Measurements from ENCODE around the gene SELENOM.

SELENOM gene

DNA sequence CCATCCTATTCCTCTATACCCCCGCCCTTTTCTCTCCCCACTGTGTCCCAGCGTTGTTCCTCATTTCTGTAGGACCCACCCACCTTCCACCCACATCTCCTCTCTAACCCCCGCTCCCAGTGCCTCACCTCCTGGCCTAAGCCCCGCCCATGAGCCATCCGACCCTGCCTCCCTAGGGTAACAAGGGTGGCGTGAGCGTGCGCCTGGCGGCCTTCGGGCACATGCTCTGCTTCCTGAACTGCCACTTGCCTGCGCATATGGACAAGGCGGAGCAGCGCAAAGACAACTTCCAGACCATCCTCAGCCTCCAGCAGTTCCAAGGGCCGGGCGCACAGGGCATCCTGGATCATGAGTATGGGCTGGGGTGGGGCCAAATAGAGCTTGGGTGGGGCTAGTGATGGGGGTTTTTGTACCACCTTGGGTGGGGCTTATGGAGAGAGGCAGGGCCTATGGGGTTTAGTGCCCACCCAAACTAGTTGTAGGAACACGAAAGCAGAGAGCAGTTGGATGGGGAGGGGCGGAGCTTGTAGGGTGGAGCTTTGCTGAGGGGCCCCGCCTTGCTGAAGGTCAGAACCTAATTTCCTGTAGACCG is 19.9 kb upstream of the SELENOM start:
- in situ Hi-C loops (cut with HindIII; ENCODE audit: low sequenced_read_pairs) = no loop called here
- H3K4me3 ChIP-seq (ENCODE audit: low read depth, low read length) = no peak overlapping the region
- TF ChIP-seq CTCF (IDR thresholded peaks at IDR 0.05; ENCODE audit: low read depth, low read length) = no peak
- no peak for DNase-seq (ENCODE audit: low read depth, low spot score)

DNA sequence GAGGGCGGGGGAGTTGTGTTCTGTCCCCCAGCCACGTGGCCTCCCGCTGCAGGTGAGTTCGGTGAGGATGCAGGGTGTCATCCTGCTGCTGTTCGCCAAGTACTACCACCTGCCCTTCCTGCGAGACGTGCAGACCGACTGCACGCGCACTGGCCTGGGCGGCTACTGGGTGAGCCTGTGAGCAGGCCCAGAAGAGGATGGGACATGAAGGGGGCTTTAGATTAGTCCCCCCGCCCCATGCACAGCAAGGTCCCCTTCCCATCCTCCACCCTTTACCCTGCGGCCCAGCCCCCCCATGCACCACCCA is 19.5 kb upstream of the SELENOM start:
- H3K4me3 ChIP-seq (ENCODE audit: low read depth, low read length) = no peak overlapping the region
- in situ Hi-C loops (cut with HindIII; ENCODE audit: low sequenced_read_pairs) = no loop called here
- no peak for DNase-seq (ENCODE audit: low read depth, low spot score)
- no peak for TF ChIP-seq CTCF (IDR thresholded peaks at IDR 0.05; ENCODE audit: low read depth, low read length)

DNA sequence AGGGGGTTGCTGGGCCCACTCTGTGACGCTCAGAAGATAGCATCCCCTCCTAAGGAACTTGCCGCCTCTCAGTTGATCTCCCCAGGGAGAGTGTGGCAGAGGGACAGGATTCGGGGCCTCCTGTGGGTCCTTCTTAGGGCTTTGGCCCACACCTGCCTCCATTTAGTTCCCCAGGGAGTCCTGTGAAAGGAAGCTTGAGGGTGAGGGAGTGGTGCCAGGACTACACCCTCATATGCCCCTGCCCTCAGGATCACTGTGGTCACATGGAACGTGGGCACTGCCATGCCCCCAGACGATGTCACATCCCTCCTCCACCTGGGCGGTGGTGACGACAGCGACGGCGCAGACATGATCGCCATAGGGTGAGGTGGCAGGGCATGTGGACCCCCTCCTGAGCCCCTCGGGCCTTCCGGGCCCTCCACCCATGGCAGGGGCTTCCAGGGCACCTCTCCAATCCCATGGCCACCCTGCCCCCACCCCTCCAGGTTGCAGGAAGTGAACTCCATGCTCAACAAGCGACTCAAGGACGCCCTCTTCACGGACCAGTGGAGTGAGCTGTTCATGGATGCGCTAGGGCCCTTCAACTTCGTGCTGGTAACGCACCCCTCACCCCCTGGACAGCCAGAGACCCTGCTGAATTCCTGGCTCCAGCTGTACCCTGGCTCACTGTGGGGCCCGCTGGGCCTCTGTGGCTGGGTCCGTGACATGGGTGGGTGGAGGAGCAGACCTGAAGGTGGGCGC is 18.9 kb upstream of the SELENOM start:
- no peak overlapping the region for H3K4me3 ChIP-seq (ENCODE audit: low read depth, low read length)
- DNase-seq (ENCODE audit: low read depth, low spot score) = no peak
- no peak for TF ChIP-seq CTCF (IDR thresholded peaks at IDR 0.05; ENCODE audit: low read depth, low read length)
- in situ Hi-C loops (cut with HindIII; ENCODE audit: low sequenced_read_pairs) = no loop called here

- in situ Hi-C loops (cut with HindIII; ENCODE audit: low sequenced_read_pairs) = no loop called here
Measured at GRCh38 chr22:31125521-31126117, 18.3 kb upstream of the SELENOM start.

DNA sequence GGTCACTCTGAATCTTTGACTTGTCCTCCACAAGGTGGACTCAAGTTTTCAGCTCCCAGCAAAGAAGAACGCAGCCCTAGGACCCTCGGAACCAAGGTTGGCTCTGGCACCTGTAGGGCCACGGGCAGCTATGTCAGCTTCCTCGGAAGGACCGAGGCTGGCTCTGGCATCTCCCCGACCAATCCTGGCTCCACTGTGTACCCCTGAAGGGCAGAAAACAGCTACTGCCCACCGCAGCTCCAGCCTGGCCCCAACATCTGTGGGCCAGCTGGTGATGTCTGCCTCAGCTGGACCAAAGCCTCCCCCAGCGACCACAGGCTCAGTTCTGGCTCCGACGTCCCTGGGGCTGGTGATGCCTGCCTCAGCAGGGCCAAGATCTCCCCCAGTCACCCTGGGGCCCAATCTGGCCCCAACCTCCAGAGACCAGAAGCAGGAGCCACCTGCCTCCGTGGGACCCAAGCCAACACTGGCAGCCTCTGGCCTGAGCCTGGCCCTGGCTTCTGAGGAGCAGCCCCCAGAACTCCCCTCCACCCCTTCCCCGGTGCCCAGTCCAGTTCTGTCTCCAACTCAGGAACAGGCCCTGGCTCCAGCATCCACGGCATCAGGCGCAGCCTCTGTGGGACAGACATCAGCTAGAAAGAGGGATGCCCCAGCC is 17.6 kb upstream of the SELENOM start:
- TF ChIP-seq CTCF (IDR thresholded peaks at IDR 0.05; ENCODE audit: low read depth, low read length) = no peak
- no peak overlapping the region for H3K4me3 ChIP-seq (ENCODE audit: low read depth, low read length)
- no peak for DNase-seq (ENCODE audit: low read depth, low spot score)
- in situ Hi-C loops (cut with HindIII; ENCODE audit: low sequenced_read_pairs) = no loop called here

More at GRCh38 chr22:31125521-31126117, 18.3 kb upstream of the SELENOM start:
- no peak for TF ChIP-seq CTCF (IDR thresholded peaks at IDR 0.05; ENCODE audit: low read depth, low read length)
- DNase-seq (ENCODE audit: low read depth, low spot score) = no peak
- no peak overlapping the region for H3K4me3 ChIP-seq (ENCODE audit: low read depth, low read length)

GRCh38 chr22:31124290-31124689 is 16.9 kb upstream of the SELENOM start:
- in situ Hi-C loops (cut with HindIII; ENCODE audit: low sequenced_read_pairs) = no loop called here
- no peak for TF ChIP-seq CTCF (IDR thresholded peaks at IDR 0.05; ENCODE audit: low read depth, low read length)
- H3K4me3 ChIP-seq (ENCODE audit: low read depth, low read length) = no peak overlapping the region
- DNase-seq (ENCODE audit: low read depth, low spot score) = no peak

All from astrocyte of the spinal cord (primary cell).